HepG2 (cell line): ENCODE data around the gene TCFL5. TPM values are rescaled to one million over a fixed set of nuclear protein-coding genes. Genes with fewer than 3 reads are reported as not detected.

Source experiments
- ATAC-seq: fragments of 200-7000 bp; cut with Tn5 transposase; 3 replicates; pipeline ENCODE4 v1.9.1; 2020; ENCODE audit warnings: mild to moderate bottlenecking, moderate library complexity
- BruUV-seq: library from RNA; stranded (reverse); fragments of 400-500 nt; replicated peaks from 2 replicates; lab custom pipeline; 2021; lab: Mats Ljungman, UMichigan
- CTCF ChIA-PET: fragments of 300-600 bp; formaldehyde crosslinking; extraction: SDS; loops from one replicate; lab custom pipeline; 2021; ENCODE audit warnings: low total read pairs, inconsistent platforms, low intra/inter-chr PET ratio; lab: Yijun Ruan, JAX
- POLR2A ChIA-PET: fragments of 350-600 bp; sonication (Branson Sonifier 250); formaldehyde crosslinking; loops from one replicate; lab custom pipeline; 2020; ENCODE audit warnings: antibody characterized with exemption, inconsistent platforms; lab: Yijun Ruan, JAX
- DNase-seq: peaks from one replicate; pipeline ENCODE4 v3.0.0-alpha.2; 2015; ENCODE audit warnings: low spot score
- FAIRE-seq: peaks from 3 replicates; lab custom pipeline; 2011; peaks lifted over from hg19 to GRCh38; lab: Jason Lieb, UNC
- H2AFZ ChIP-seq: one replicate; pipeline ENCODE4 v1.6.1; 2011; ENCODE audit warnings: low read length, inconsistent platforms
- H3K27ac ChIP-seq: fragments of 300-600 bp; 3 replicates; pipeline ENCODE4 v1.8.0; 2011; ENCODE audit warnings: mixed run types, mild to moderate bottlenecking, mixed read lengths, low read length, inconsistent platforms; ENCODE audit not compliant: insufficient read depth; ENCODE audit errors: extremely low read length
- H3K27me3 ChIP-seq, 2 experiments: fragments of 200-600 bp in 1 of 2; 2 replicates in 1 of 2; 3 replicates in 1 of 2; pipeline versions ENCODE4 v1.6.0 to v1.8.0; 2011; ENCODE audit warnings: low read length in 2 of 2, mild to moderate bottlenecking in 2 of 2, moderate library complexity in 2 of 2, inconsistent platforms in 1 of 2; ENCODE audit not compliant: insufficient read depth in 2 of 2, control insufficient read depth in 1 of 2
- H3K36me3 ChIP-seq, 2 experiments: fragments of 200-600 bp in 1 of 2; replicated peaks in 1 of 2; 2 replicates in 1 of 2; 3 replicates in 1 of 2; pipeline versions ENCODE4 v1.5.1 to v1.8.0; 2011; ENCODE audit warnings: low read length in 2 of 2, inconsistent platforms in 1 of 2; ENCODE audit not compliant: insufficient read depth in 2 of 2, control insufficient read depth in 1 of 2
- H3K4me1 ChIP-seq: 2 replicates; pipeline ENCODE4 v1.5.1; 2012; ENCODE audit warnings: low read length, inconsistent platforms; ENCODE audit not compliant: insufficient read depth
- H3K4me2 ChIP-seq: 2 replicates; pipeline ENCODE4 v1.6.0; 2011; ENCODE audit warnings: low read depth, low read length, inconsistent platforms
- H3K4me3 ChIP-seq, 3 experiments: fragments of 200-600 bp in 1 of 3; sonication (generic), shearing (Covaris generic) in 1 of 3; replicated peaks in 1 of 3; 2 replicates each; pipeline ENCODE4 v1.5.1; 2011 to 2016; ENCODE audit warnings: low read length in 3 of 3, inconsistent platforms in 2 of 3, low read depth in 2 of 3, mild to moderate bottlenecking in 2 of 3, control low read depth in 1 of 3, mixed read lengths in 1 of 3; ENCODE audit not compliant: insufficient read depth in 1 of 3
- H3K79me2 ChIP-seq: one replicate; pipeline ENCODE4 v1.6.1; 2011; ENCODE audit warnings: low read length, inconsistent platforms; ENCODE audit not compliant: insufficient read depth
- H3K9ac ChIP-seq: 2 replicates; pipeline ENCODE4 v1.6.0; 2011; ENCODE audit warnings: mild to moderate bottlenecking, low read depth, low read length, inconsistent platforms; ENCODE audit not compliant: insufficient read depth
- H3K9me3 ChIP-seq: 2 replicates; pipeline ENCODE4 v1.5.1; 2012; ENCODE audit warnings: mild to moderate bottlenecking, low read length
- H4K20me1 ChIP-seq: 2 replicates; pipeline ENCODE4 v1.6.0; 2011; ENCODE audit warnings: inconsistent platforms, mild to moderate bottlenecking, low read length, moderate library complexity; ENCODE audit not compliant: insufficient read depth
- GRHL1 ChIP-seq: sonication (generic); formaldehyde crosslinking; conservative IDR thresholded peaks from 2 replicates; pipeline ENCODE4 v1.8.0; 2022; ENCODE audit warnings: missing genetic modification reagents
- SKI ChIP-seq: fragments of 450-650 bp; IDR thresholded peaks from one replicate; pipeline ENCODE4 v1.6.1; 2018; ENCODE audit warnings: mild to moderate bottlenecking; ENCODE audit not compliant: partially characterized antibody
- ZXDC ChIP-seq: sonication (generic); formaldehyde crosslinking; IDR thresholded peaks from 2 replicates; pipeline ENCODE4 v1.5.0; 2020; ENCODE audit warnings: mild to moderate bottlenecking, missing genetic modification reagents
- WGBS: methylation state at CpG from one replicate; pipeline ENCODE4 v1.1.6; 2017; ENCODE audit warnings: low lambda C conversion rate; 5-methylcytosine and 5-hydroxymethylcytosine counted together
- in situ Hi-C: cut with HindIII; loops from 2 replicates; pipeline ENCODE4 v1.10.0; 2017; ENCODE audit warnings: low pct_unique_long_range_greater_than_20kb; ENCODE audit not compliant: extremely low pct_ligation_motif_present
- intact Hi-C: fragments of 100-400 bp; cut with micrococcal nuclease; formaldehyde crosslinking; loops from one replicate; pipeline ENCODE4 v1.10.0; 2022; ENCODE audit not compliant: unreplicated experiment
- polyA plus RNA-seq, 8 experiments: library from polyadenylated mRNA; depleted of rRNA in 3 of 8; stranded (reverse) in 7 of 8; unstranded in 1 of 8; fragments of >200 nt; fragmentation: Illumina TruSeq in 4 of 8; extraction: Trizol in 4 of 8; gene quantifications; 2 replicates each; pipeline versions ENCODE4 v1.2.1 to v1.2.3, GENCODE V29; 2011 to 2016; ENCODE audit warnings: low read depth in 4 of 8, missing spikeins in 1 of 8, mixed read lengths in 1 of 8; ENCODE audit not compliant: insufficient read depth in 1 of 8
- total RNA-seq, 5 experiments: library from RNA; depleted of rRNA; stranded (reverse); fragments of >200 nt; fragmentation: Illumina TruSeq; extraction: Trizol; gene quantifications; 2 replicates each; pipeline ENCODE4 v1.2.3, GENCODE V29; 2016; ENCODE audit warnings: low read depth in 1 of 5
- TF ChIP-seq, protein P1 (sequence below): sonication (generic); formaldehyde crosslinking; IDR thresholded peaks from 2 replicates; pipeline ENCODE4 v1.8.1; 2023; ENCODE audit warnings: mild to moderate bottlenecking, missing genetic modification reagents, borderline replicate concordance
- TF ChIP-seq, protein P2 (sequence below), 2 experiments: IDR thresholded peaks; 2 replicates each; pipeline ENCODE4 v1.6.1; 2011 to 2012; ENCODE audit warnings: low read length in 2 of 2, borderline replicate concordance in 1 of 2, low read depth in 1 of 2, mild to moderate bottlenecking in 1 of 2, moderate library complexity in 1 of 2
- TF ChIP-seq, protein P3 (sequence below): IDR thresholded peaks from 2 replicates; pipeline ENCODE4 v1.4.0; 2020; ENCODE audit warnings: mild to moderate bottlenecking, missing genetic modification reagents
- TF ChIP-seq, protein P4 (sequence below): sonication (generic); formaldehyde crosslinking; IDR thresholded peaks from 2 replicates; pipeline ENCODE4 v1.4.0; 2020; ENCODE audit warnings: missing genetic modification reagents, borderline replicate concordance

Gene TCFL5
- total and polyA plus RNA-seq, 2 of the 13 experiments (the other 11 are each of a cell fraction or from before 2014, with no cell fraction given) = 14.8 to 20.0 TPM

- no peak for TF ChIP-seq GRHL1
- TF ChIP-seq, protein P1, sequence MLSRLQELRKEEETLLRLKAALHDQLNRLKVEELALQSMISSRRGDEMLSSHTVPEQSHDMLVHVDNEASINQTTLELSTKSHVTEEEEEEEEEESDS (CRISPR knock-in tag) = no peak
- TF ChIP-seq SKI = no peak
- TF ChIP-seq, protein P2, sequence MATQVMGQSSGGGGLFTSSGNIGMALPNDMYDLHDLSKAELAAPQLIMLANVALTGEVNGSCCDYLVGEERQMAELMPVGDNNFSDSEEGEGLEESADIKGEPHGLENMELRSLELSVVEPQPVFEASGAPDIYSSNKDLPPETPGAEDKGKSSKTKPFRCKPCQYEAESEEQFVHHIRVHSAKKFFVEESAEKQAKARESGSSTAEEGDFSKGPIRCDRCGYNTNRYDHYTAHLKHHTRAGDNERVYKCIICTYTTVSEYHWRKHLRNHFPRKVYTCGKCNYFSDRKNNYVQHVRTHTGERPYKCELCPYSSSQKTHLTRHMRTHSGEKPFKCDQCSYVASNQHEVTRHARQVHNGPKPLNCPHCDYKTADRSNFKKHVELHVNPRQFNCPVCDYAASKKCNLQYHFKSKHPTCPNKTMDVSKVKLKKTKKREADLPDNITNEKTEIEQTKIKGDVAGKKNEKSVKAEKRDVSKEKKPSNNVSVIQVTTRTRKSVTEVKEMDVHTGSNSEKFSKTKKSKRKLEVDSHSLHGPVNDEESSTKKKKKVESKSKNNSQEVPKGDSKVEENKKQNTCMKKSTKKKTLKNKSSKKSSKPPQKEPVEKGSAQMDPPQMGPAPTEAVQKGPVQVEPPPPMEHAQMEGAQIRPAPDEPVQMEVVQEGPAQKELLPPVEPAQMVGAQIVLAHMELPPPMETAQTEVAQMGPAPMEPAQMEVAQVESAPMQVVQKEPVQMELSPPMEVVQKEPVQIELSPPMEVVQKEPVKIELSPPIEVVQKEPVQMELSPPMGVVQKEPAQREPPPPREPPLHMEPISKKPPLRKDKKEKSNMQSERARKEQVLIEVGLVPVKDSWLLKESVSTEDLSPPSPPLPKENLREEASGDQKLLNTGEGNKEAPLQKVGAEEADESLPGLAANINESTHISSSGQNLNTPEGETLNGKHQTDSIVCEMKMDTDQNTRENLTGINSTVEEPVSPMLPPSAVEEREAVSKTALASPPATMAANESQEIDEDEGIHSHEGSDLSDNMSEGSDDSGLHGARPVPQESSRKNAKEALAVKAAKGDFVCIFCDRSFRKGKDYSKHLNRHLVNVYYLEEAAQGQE (IDR thresholded peaks at IDR 0.05; ENCODE audit: borderline replicate concordance in 1 of 2, low read depth in 1 of 2, low read length in 2 of 2) = no peak
These were observed 28.2 kb upstream of the TCFL5 start (continued) for GRCh38 chr20:62889871-62890270.

- no peaks in the 10 kb centered on the region for H3K9me3 ChIP-seq
- peaks cover 15% of the 10 kb centered on the region for H3K4me1 ChIP-seq
- FAIRE-seq = no peak
- intact Hi-C loops (no loop called here), in situ Hi-C loops (no loop called here)
- H4K20me1 ChIP-seq = no peaks in the 10 kb centered on the region
- H3K27ac ChIP-seq = no peak overlapping the region
- H3K27me3 ChIP-seq = no peaks in the 10 kb centered on the region
- ChIA-PET CTCF (no interaction called here), POLR2A (interaction anchor here (1.2 to 2.7 kb wide), 2 partner anchors 48 to 64 kb away, joined by 4 to 8 read pairs; partner anchors contain the start of gene GID8)
- peaks cover 49 to 74% of the 10 kb centered on the region in 2 experiments for H3K36me3 ChIP-seq
- BruUV-seq = no TSS peak
- ATAC-seq = no peak
- no peaks in the 10 kb centered on the region for H3K79me2 ChIP-seq
- 95% methylated on average over 8 of the region's 8 CpGs for WGBS
- no peak overlapping the region for H3K4me3 ChIP-seq
- no peak for DNase-seq
- H3K4me2 ChIP-seq = no peak overlapping the region
- no peak overlapping the region for H3K9ac ChIP-seq
- H2AFZ ChIP-seq = no peak overlapping the region
- no peak for TF ChIP-seq ZXDC (CRISPR knock-in tag)
- TF ChIP-seq, protein P3, sequence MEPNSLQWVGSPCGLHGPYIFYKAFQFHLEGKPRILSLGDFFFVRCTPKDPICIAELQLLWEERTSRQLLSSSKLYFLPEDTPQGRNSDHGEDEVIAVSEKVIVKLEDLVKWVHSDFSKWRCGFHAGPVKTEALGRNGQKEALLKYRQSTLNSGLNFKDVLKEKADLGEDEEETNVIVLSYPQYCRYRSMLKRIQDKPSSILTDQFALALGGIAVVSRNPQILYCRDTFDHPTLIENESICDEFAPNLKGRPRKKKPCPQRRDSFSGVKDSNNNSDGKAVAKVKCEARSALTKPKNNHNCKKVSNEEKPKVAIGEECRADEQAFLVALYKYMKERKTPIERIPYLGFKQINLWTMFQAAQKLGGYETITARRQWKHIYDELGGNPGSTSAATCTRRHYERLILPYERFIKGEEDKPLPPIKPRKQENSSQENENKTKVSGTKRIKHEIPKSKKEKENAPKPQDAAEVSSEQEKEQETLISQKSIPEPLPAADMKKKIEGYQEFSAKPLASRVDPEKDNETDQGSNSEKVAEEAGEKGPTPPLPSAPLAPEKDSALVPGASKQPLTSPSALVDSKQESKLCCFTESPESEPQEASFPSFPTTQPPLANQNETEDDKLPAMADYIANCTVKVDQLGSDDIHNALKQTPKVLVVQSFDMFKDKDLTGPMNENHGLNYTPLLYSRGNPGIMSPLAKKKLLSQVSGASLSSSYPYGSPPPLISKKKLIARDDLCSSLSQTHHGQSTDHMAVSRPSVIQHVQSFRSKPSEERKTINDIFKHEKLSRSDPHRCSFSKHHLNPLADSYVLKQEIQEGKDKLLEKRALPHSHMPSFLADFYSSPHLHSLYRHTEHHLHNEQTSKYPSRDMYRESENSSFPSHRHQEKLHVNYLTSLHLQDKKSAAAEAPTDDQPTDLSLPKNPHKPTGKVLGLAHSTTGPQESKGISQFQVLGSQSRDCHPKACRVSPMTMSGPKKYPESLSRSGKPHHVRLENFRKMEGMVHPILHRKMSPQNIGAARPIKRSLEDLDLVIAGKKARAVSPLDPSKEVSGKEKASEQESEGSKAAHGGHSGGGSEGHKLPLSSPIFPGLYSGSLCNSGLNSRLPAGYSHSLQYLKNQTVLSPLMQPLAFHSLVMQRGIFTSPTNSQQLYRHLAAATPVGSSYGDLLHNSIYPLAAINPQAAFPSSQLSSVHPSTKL = no peak
- TF ChIP-seq, protein P4, sequence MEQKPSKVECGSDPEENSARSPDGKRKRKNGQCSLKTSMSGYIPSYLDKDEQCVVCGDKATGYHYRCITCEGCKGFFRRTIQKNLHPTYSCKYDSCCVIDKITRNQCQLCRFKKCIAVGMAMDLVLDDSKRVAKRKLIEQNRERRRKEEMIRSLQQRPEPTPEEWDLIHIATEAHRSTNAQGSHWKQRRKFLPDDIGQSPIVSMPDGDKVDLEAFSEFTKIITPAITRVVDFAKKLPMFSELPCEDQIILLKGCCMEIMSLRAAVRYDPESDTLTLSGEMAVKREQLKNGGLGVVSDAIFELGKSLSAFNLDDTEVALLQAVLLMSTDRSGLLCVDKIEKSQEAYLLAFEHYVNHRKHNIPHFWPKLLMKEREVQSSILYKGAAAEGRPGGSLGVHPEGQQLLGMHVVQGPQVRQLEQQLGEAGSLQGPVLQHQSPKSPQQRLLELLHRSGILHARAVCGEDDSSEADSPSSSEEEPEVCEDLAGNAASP (CRISPR knock-in tag) = no peak
These were observed 27.8 kb upstream of the TCFL5 start for GRCh38 chr20:62889411-62889810.
